HG02588 (cell line): ENCODE measurements around the gene GEN1.
A peak's percentile ranks its signal among the peaks of the same experiment; 100 is the strongest.

Experiments used
- ATAC-seq: cut with Tn5 transposase; IDR thresholded peaks from one replicate; pipeline ENCODE4 v1.9.1; 2021; ENCODE audit warnings: mild to moderate bottlenecking, moderate library complexity; ENCODE audit not compliant: unreplicated experiment

GEN1 gene

DNA sequence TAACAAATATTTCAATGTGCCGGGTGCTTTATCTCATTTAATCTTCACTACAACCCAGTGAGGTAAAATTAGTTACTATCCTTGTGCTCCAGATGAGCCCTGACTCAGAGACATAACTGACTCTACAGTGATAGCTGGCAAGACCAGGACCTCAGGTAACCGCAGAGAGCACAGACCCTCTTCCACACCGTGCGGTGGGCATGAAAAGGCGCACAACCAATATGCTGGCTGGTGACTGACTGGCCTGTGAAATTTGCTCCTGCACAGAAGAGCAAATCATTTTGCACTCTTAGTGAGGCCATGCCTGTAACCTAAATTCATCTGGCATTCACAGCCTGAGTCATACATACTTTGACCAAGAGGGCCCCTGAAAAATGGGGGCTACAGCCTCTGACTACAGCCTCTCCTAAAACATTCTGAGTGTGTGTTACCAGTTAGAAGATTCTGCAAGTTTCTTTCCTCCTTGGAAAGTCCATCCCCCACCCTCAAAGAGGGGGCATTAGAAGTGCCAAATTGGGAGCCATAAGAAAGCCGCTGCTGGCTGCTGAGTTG is 39.9 kb downstream of the GEN1 start:
- ATAC-seq, result no peak

DNA sequence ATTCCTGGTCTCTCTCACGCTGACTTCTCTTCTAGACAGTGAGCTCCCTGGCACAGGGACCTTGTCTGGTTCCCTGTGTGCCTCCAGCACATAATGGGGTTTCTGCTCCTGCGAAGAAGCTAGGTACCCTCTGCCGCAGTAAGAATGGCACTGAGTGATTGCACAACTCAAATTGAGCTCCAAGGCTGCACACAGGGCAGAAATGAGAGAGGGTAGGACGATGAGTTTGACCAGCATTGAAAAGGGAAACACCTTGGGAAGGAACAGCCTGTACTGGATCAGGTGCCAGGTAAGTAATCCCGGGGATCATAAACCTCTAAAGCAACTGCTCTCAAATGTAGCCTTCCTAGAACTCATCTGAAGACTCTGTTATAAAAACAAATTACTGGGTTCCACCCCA is 41.4 kb downstream of the GEN1 start:
- no peak for ATAC-seq

- ATAC-seq, result no peak
Measured at GRCh38 chr2:17798338-17798737, 44.4 kb downstream of the GEN1 start.

DNA sequence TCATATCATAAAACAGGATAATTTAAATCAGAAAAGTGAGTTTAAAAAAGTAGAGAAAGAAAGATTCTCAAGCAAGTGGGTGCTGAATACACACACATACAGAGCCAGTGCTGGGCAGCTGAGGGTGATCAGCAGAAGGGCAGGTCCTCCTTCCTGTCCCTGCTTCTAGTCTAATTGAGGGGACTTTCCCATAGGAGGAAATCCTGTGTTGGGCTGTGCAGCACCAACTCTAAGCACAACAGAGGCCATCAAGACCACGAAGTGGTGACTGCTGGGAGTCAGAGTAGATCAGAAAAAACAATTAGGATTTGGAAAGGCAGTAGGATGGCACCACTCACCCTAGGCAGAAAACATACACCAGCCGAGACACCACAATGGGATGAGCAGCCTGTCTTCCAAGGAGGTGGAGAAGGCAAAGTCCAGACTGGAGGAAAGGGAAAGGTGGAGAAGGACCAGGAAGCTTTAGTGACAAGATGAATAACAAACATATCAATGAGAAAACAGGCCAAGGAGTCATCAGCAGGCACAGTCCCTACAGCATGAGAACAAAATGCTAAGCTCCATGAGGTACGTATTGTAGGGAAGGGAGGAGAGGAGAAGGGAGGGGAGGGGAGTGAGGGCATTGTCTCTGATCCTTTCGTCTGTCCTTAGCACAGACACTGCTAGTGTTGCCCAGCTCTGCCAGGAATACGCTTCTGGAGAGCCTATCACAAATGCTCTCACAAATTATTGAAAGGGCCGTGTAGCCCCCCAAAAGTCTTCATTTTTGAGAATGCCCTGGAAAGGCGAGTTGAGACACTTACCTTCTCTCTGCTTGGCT is 45.6 kb downstream of the GEN1 start:
- ATAC-seq, result no peak

DNA sequence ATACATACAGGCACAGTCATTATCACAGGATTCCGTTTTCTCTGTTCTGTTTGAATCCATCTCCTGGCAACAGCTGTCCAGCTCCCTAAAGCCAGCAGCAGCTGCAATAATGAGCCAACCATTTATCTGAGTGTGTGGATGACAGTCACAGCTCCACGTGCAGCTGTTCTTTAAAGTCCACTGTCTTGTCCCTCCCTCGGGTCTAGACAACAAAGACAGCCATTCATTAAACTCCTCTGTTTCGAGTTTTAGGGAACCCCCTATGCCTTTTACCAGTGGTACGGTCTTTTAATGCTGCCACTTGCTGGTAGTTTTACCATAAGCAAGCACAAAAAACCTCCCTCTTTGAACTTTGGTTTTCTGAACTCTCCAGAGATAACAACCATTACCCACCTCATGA is 46.3 kb downstream of the GEN1 start:
- no peak for ATAC-seq

GRCh38 chr2:17800693-17801458 is 46.9 kb downstream of the GEN1 start:
- ATAC-seq, result no peak

- no peak for ATAC-seq
Measured at GRCh38 chr2:17803497-17803896, 49.6 kb downstream of the GEN1 start.

DNA sequence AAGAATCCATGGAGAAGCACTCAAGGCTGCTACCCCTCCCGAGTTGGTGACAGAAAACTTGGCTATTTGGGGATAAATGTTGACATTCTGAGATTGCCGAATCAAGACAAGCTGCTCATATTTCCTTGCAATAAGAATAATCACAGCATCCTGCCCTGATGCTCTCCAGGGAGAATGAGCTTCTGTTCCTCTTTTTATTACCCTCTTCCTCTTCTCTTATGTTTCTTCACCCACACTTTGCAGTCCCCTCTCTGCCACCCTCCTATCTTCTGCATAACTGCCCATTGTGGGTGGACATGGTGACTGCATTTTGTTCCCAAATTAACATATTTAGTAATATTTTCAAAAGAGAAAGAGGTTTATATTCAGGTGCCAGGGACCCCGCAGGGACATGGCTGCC is 50.4 kb downstream of the GEN1 start:
- ATAC-seq, result peak; percentile 62

GRCh38 chr2:17805166-17805565 is 51.2 kb downstream of the GEN1 start:
- no peak for ATAC-seq

DNA sequence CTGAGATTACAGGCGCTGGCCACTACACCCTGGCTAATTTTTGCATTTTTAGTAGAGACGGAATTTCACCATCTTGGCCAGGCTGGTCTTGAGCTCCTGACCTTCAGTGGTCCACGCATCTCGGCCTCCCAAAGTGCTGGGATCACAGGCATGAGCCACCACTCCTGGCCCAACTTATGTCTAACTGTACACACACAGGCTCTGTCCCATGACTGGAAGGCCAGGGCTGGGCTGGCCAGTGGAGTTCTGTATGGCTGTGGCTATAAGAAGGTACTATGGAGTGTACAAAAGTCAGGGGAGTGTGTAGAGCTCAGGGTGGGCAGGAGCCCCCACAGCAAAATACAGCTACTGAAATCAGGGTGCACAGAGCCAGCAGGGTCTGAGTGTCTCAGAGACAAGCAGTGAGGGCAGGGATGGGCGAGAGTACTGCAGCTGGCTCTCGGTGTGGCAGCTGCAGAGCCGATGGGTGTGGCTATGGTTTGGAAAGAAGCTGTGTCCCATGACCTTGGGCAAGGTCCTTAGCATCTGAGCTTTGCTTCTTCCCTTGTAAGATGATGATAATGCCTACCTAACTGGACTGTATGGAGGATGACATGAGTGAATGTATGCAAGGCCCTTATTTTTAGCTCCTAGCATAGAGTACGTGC is 51.9 kb downstream of the GEN1 start:
- ATAC-seq, result no peak

GRCh38 chr2:17813010-17813741 is 59.2 kb downstream of the GEN1 start:
- peak; percentile 35 for ATAC-seq

- peak; percentile 92 for ATAC-seq
Measured at GRCh38 chr2:17813742-17814473, 60.0 kb downstream of the GEN1 start.

GRCh38 chr2:17814601-17815000 is 60.7 kb downstream of the GEN1 start:
- no peak for ATAC-seq

DNA sequence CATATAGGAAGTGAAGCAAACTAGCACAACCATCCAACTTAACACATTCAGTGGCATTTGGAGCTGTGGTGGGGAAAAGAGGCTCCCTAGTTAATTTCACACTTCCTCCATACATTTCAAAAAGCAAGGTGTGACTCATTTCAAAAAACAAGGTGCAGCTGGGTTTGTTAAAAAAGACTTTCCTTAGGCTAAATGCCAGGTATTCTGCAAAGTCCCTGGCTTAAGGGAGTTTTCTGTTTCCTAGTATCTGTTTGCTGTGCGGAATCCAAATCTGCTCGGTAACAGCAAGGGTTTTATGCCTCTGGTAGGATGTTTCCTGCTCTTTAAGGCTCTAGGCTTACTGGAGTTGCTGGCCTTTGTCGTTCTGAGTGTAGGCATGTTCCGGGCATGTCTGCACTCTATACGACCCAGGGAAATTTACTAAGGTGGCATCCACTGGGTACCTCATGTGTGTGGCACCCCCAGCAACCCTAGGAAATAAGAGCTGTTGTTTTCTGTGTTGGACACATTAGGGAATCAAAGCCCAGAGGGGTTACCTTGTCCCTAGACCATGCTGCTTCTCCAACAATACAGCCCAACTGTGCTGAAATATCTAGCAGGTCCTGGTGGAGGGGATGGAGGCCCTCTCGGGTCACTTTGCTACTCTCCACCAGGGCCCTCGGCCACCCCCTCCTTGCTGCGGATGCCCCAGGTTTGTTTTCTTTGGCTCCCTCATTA is 61.7 kb downstream of the GEN1 start:
- ATAC-seq, result no peak

GRCh38 chr2:17816396-17817245 is 62.7 kb downstream of the GEN1 start, which contains the start of gene MSGN1:
MSGN1 (plus strand) TSS chr2:17816460; CDS start chr2:17816519, 59 bp downstream.
- ATAC-seq, result no peak

DNA sequence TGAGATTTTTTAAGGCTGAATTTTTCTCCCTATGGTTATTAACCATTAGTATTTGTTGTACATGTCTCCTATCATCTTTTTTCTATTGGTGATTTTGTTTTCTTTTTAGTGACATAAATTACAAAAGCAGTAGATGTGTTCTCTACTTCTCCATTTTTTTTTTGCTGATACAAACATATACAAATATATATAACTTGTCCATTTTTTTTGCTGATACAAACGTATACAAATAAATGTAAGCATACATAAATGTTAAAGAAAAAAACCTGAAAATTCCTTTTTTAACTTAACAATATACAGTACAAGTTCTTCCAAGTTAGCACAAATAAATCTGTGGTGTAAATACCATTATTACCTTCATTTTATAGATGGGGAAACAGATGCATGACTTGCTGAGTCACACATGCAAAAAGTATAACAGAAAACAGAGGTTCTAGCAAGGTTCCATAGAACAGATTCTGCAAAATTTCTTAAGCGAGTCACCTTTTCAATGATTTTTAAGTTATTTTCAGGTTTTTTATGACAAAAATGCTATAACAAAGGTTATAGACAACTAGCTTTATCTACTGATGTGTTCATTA is 64.4 kb downstream of the GEN1 start:
- ATAC-seq, result no peak

GRCh38 chr2:17821080-17821479 is 67.1 kb downstream of the GEN1 start:
- no peak for ATAC-seq
